GM18498 (cell line): Measurements from ENCODE around the gene IFRD2.
"Not testable (repeated sequence)": the region's sequence is repeated elsewhere in the genome, so short reads cannot be mapped to it uniquely, and the experiment has no call there.

ENCODE experiments used
- ATAC-seq: cut with Tn5 transposase; IDR thresholded peaks from one replicate; pipeline ENCODE4 v1.9.1; 2021; ENCODE audit warnings: mild to moderate bottlenecking, moderate library complexity; ENCODE audit not compliant: unreplicated experiment

IFRD2 gene

GRCh38 chr3:50268703-50269451 lies 23.4 kb downstream of the IFRD2 start, which contains the start of gene SEMA3B:
Gene SEMA3B, plus strand, starts transcription at chr3:50269147. Its CDS starts 94 bp downstream, at chr3:50269241.
- no peak for ATAC-seq

- no peak for ATAC-seq
Measured at GRCh38 chr3:50268276-50268675, 24.0 kb downstream of the IFRD2 start.

GRCh38 chr3:50267280-50267913 lies 24.8 kb downstream of the IFRD2 start:
- ATAC-seq: no peak

GRCh38 chr3:50266836-50267235 lies 25.4 kb downstream of the IFRD2 start:
- ATAC-seq: no peak

GRCh38 chr3:50266017-50266416 lies 26.2 kb downstream of the IFRD2 start:
- ATAC-seq: no peak

- ATAC-seq: no peak
Measured at GRCh38 chr3:50265571-50265970, 26.7 kb downstream of the IFRD2 start.

- no peak for ATAC-seq
Measured at GRCh38 chr3:50264964-50265485, 27.2 kb downstream of the IFRD2 start.

GRCh38 chr3:50264383-50264963 lies 27.8 kb downstream of the IFRD2 start:
- ATAC-seq: no peak

GRCh38 chr3:50263478-50264382 lies 28.5 kb downstream of the IFRD2 start:
- no peak for ATAC-seq

GRCh38 chr3:50262778-50263177 lies 29.5 kb downstream of the IFRD2 start:
- ATAC-seq: no peak

GRCh38 chr3:50262200-50262599 lies 30.0 kb downstream of the IFRD2 start:
- not testable (repeated sequence) for ATAC-seq

GRCh38 chr3:50261505-50261904 lies 30.7 kb downstream of the IFRD2 start:
- ATAC-seq: no peak

GRCh38 chr3:50260942-50261441 lies 31.2 kb downstream of the IFRD2 start:
- ATAC-seq: no peak

- ATAC-seq: peak; percentile 89
Measured at GRCh38 chr3:50260027-50260941, 31.9 kb downstream of the IFRD2 start.

- ATAC-seq: peak; percentile 25
Measured at GRCh38 chr3:50259432-50260026, 32.7 kb downstream of the IFRD2 start.

GRCh38 chr3:50258979-50259378 lies 33.2 kb downstream of the IFRD2 start:
- no peak for ATAC-seq

GRCh38 chr3:50258029-50258680 lies 34.1 kb downstream of the IFRD2 start:
- no peak for ATAC-seq
